HG02870 (cell line): ENCODE data around the gene RPL36.
"Not testable (repeated sequence)": the region's sequence is repeated elsewhere in the genome, so short reads cannot be mapped to it uniquely, and the experiment has no call there.

Experiments used
- ATAC-seq: cut with Tn5 transposase; IDR thresholded peaks from one replicate; pipeline ENCODE4 v1.9.1; 2021; ENCODE audit warnings: mild to moderate bottlenecking, moderate library complexity; ENCODE audit not compliant: unreplicated experiment

RPL36 gene

DNA sequence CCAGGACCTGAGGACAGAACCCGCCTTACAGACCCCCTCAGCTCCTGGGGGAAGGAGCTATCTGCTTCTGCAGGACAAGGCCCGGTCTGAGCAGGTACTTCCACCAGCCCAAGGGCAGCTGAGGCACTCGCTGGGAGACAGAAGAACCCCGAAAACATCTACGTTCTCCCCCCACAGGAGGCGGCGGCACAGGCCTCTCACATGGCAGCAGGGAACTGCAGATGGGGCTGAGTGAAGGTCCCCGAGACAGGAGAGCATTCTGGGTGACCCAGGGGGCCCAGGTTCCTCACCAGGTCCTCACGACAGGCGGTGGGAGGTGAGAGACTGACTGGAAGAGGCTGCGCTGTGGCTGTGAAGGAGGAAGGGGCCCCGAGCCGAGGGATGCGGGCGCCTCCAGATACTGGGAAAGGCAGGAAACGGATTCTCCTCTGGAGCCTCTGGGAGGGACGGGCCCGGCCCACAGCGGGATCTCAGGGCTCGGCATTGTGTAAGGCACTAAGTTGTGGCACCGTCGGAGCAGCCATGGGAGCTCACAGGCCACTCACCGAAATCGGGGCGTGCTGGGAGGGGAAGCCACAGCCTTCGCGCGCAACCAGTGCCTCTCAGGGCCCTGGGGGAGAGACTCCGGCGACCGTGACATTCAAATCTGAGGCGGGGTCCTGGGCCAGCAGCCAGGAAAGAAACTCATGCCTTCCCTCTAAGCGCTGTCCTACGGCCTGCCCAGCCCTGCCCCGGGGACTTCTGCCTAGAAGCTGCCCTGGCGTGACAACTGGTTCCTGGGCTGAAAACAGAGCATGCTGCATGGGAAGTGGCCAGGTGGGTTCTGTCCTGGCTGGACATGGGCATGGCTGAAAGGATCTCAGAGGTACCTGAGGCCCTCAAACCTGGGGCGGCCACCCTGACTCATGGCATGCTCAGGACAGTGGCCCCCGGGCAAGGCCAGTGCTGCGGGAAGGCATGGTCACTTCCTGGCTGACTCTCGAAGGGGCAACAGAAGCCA is 14.0 kb downstream of the RPL36 start:
- ATAC-seq = no peak

GRCh38 chr19:5705552-5705951 is 15.5 kb downstream of the RPL36 start:
- no peak for ATAC-seq

DNA sequence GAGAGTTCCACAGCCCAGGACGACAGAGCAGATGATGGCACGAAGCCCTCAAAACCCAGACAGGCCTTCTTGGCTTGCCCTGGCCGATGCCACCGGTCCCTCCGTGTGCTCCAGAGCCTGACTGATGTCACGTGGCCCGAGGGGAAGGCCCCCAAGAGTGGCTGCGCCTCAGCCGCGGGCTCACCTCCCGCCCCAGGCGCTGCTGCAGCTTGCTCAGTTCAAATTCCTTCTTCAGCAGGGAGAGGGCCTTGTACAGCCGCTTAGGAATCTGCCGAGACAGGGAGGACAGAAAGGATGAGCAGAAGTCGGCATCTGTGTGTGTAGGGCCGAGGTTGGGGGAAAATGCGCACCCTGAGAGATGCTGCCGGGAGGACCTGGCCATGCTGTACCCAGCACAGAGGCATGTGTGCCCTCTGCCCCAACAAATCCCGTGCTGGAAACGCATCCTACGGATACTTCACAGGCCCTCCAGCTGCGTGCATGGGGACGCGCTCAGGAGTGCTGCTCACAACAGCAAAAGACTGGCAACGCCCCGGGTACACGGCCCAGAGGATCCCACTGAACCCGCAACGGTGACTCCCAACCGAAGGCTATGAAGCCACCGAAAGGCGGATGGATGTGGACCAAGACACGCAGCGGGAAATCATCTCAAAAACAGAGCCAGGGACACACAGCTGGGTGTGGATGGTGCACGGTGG is 16.9 kb downstream of the RPL36 start:
- no peak for ATAC-seq

- ATAC-seq = no peak
These were observed 17.8 kb downstream of the RPL36 start for GRCh38 chr19:5707576-5708575.

- no peak for ATAC-seq
These were observed 20.9 kb downstream of the RPL36 start for GRCh38 chr19:5711025-5711424.

DNA sequence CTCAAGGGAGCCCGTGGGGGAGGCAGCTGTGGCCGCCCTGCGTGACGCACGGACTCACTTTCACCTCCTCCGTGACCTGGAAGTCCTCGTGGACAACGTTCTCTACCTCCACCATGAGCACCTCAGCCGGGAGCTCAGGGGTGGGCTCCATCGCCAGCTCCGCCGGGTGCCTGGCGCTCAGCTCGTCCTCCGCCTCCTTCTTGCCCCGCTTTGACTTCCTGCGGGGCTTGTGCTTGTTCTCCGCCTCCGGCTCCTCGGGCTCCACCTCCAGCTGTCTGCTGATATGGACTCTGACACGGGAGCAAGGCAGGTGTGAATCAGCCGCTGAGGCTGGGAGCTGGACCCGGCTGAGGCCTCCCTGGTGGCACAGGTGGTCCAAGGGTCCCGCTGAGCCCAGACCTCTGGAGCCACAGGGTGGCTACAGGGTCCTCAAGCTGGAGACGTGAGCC is 21.6 kb downstream of the RPL36 start:
- ATAC-seq = no peak

DNA sequence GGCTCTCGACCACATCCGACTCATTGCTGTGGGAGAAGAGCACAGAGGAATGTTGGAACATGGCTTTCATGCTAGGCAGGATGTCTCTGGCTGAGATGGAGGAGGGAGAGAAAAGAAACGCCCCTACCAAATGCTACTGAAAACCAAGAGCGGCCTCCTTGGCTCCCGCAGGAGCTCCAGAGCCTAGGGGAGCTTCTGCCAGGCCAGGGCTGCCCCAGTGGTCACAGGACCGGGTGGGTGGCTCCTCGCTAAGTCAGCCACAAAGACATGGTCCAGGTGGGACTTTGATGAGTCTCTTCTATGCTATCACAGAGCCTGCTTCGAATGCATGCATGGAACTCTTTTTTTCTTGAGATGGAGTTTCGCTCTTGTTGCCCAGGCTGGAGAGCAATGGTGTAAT is 23.1 kb downstream of the RPL36 start:
- no peak for ATAC-seq

DNA sequence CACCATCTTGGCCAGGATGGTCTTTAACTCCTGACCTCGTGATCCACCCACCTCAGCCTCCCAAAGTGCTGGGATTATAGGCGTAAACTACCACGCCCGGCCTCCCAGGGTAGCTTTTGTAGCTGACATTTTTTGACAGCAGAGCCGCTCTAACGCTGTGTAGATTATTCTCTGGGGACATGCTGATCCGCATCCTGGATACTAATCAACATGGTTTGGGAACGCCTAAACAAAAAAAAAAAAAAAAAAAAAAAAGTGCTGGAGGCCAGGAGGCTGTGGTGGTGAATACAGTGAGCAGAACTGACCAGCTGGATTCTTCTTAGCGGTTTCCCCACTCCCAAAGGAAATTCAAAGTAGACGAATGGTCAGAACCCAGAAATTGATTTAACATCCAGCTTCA is 24.7 kb downstream of the RPL36 start:
- ATAC-seq = no peak

GRCh38 chr19:5717215-5717935 is 27.3 kb downstream of the RPL36 start:
- no peak for ATAC-seq

DNA sequence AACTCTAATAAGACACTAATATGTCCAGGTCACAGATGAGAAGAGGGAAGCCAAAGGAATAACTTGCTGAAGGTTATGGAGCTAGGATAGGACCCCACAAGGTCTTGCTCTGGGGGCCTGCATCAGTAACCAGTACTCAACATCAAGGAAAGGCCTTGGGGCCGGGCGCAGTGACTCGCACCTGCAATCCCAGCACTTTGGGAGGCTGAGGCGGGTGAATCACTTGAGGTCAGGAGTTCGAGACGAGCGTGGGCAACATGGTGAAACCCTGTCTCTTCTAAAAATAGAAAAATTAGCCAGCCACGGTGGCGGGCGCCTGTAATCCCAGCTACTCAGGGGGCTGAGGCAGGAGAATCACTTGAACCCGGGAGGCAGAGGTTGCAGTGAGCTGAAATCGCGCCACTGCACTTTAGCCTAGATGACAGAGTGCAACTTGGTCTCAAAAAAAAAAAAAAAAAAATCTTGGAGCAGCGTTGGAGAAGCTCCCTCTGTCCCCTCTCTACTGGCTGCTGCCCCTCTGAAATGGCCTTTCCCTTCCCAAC is 28.0 kb downstream of the RPL36 start:
- ATAC-seq = no peak

GRCh38 chr19:5718579-5719273 is 28.6 kb downstream of the RPL36 start:
- no peak for ATAC-seq

GRCh38 chr19:5719274-5719960 is 29.3 kb downstream of the RPL36 start:
- ATAC-seq = no peak

DNA sequence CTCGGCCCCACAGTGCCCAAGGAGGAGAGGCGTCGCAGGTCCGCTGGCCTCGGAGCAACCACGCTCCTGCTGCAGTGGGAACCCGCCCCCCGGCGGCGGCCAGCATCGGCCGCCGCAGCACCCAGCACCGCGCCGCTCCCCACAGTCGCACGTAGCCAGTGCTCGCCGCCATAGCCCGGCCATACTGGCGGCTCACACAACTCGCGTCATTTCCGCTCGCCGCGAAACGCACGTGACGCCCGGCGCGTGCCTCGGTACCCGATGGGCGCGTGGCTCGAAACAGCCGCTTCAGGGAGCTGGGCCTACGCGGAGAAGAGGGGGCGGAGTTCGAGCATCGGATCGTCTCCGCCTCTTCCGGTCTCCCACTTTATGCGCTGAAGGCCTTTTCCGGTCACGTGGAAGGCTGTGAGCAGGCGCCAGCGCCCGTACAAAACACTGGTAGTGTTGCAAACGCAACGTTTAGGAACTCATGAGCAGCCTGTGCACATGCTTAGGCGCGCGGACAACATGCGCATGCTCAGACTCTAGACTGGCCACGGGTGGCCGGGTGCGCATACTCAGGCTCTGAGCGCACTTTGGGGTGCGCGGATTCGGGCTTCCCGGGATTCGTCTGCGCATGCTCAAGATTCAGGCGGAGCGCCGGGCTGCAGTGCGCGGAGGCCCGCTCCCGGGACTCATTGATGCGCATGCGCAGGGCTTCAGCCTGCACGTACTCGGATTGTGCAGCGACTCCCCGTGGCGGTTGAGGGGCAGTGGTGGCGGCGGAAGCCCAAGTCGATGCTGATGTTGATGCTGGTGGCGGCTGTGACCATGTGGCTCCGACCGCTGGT is 30.1 kb downstream of the RPL36 start, which contains the start of the genes CATSPERD and LONP1:
TSS of gene CATSPERD (plus strand) at position 677 of the 830 bp plus-strand sequence. CDS start at position 778, 101 bp downstream.
TSS of gene LONP1 (minus strand) at position 186 of the 830 bp plus-strand sequence. CDS start at position 172, 14 bp downstream.
- peak; percentile 87 for ATAC-seq

DNA sequence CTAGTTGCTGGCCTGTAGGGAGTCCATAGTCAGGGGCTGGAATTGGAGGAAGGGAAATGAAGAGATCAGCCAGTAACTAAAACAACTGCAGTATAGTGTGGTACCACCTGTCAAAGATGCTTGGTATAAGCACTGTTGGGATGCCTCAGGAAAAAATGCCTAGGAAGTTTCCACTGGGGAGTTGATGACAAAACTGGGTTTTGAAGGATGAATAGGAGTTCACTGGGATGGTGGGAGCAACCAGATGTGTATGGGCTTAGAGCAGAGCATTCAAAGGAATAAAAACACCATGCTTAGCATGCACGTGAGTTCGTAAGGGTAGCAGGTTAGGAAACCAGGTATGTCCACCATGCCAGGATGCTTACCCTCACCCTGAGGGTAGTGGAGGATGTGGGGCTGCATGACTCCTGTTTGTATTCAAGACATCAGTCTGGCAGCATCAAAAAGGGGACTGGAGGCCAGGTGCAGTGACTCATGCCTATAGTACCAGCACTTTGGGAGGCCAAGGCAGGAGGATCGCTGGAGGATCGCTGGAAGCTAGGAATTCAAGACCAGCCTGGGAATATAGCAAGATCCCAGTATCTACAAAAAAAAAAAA is 37.5 kb downstream of the RPL36 start:
- no peak for ATAC-seq

GRCh38 chr19:5733172-5733571 is 43.1 kb downstream of the RPL36 start:
- not testable (repeated sequence) for ATAC-seq

DNA sequence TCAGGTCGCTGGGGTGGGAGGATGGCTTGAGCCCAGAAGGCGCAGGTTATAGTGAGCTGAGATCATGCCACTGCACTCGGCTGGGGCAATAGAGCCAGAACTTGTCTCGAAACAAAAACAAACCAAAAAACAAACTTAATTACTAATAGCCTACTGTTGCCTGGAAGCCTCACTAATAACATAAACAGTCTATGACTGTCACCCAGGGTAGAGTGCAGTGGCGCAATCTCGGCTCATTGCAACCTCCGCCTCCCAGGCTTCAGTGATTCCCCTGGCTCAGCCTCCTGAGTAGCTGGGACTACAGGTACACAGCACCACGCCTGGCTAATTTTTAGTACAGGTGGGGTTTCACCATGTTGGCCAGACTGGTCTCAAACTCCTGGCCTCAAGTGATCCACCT is 48.3 kb downstream of the RPL36 start:
- ATAC-seq = no peak
